ENCODE results near the gene ZNF417.

ZNF417 gene

GRCh38 chr19:57888560-57889231 lies 27.7 kb downstream of the ZNF417 start, which contains the start of gene ZNF814:
Gene ZNF814, minus strand, starts transcription at chr19:57889037. Its CDS starts 235 bp downstream, at chr19:57888802.
- peak within 1 kb of the TSS; percentile 95 for H3K4me3 ChIP-seq (ENCODE audit: low read depth, low read length, poor library complexity, severe bottlenecking)
- peaks cover 49% of the 10 kb centered on the region for H3K36me3 ChIP-seq (ENCODE audit: insufficient read depth, low read length)
- peak within 1 kb of the TSS; percentile 83 for H3K9ac ChIP-seq (ENCODE audit: low read length)
- no peak within 1 kb of the TSS for H2AFZ ChIP-seq (ENCODE audit: low read length)
- H3K79me2 ChIP-seq (ENCODE audit: insufficient read depth, low read length) = peaks cover 29% of the 10 kb centered on the region
- no peaks in the 10 kb centered on the region for H4K20me1 ChIP-seq (ENCODE audit: insufficient read depth, low read length)
- H3K27ac ChIP-seq (ENCODE audit: low read depth, low read length, poor library complexity, severe bottlenecking) = peak within 1 kb of the TSS; percentile 17
- peaks cover 3% of the 10 kb centered on the region; the same call in 1 of the 2 replicates for H3K9me3 ChIP-seq (ENCODE audit: low read length)
- TF ChIP-seq EZH2 (IDR thresholded peaks at IDR 0.05; ENCODE audit: borderline replicate concordance, low read length) (no peak), CTCF (IDR thresholded peaks at IDR 0.05; ENCODE audit: low read length) (peak; percentile 35; the same call in 1 of the 2 replicates)
- no peaks in the 10 kb centered on the region for H3K27me3 ChIP-seq (ENCODE audit: insufficient read depth, low read length)
- H3K9me2 ChIP-seq (ENCODE audit: low read depth, low read length) = no peaks in the 10 kb centered on the region
- H3F3A ChIP-seq (ENCODE audit: insufficient read depth, low read length) = no peaks in the 10 kb centered on the region
- H3K4me1 ChIP-seq (ENCODE audit: insufficient read depth, low read length, severe bottlenecking) = peaks cover 17% of the 10 kb centered on the region
- H3K4me2 ChIP-seq (ENCODE audit: low read length) = peak within 1 kb of the TSS; percentile 77

GRCh38 chr19:57888107-57888559 lies 28.3 kb downstream of the ZNF417 start:
- H3K9me3 ChIP-seq (ENCODE audit: low read length) = peaks cover 3% of the 10 kb centered on the region; the same call in 1 of the 2 replicates
- peak overlapping the region; percentile 83 for H3K9ac ChIP-seq (ENCODE audit: low read length)
- H3K4me3 ChIP-seq (ENCODE audit: low read depth, low read length, poor library complexity, severe bottlenecking) = peak overlapping the region; percentile 95
- H3F3A ChIP-seq (ENCODE audit: insufficient read depth, low read length) = no peaks in the 10 kb centered on the region
- no peak overlapping the region for H2AFZ ChIP-seq (ENCODE audit: low read length)
- H3K4me1 ChIP-seq (ENCODE audit: insufficient read depth, low read length, severe bottlenecking) = peaks cover 17% of the 10 kb centered on the region
- H3K9me2 ChIP-seq (ENCODE audit: low read depth, low read length) = no peaks in the 10 kb centered on the region
- peaks cover 54% of the 10 kb centered on the region for H3K36me3 ChIP-seq (ENCODE audit: insufficient read depth, low read length)
- TF ChIP-seq EZH2 (IDR thresholded peaks at IDR 0.05; ENCODE audit: borderline replicate concordance, low read length) = no peak
- no peak for TF ChIP-seq CTCF (IDR thresholded peaks at IDR 0.05; ENCODE audit: low read length)
- peak overlapping the region; percentile 17 for H3K27ac ChIP-seq (ENCODE audit: low read depth, low read length, poor library complexity, severe bottlenecking)
- H3K79me2 ChIP-seq (ENCODE audit: insufficient read depth, low read length) = peaks cover 29% of the 10 kb centered on the region
- H3K27me3 ChIP-seq (ENCODE audit: insufficient read depth, low read length) = no peaks in the 10 kb centered on the region
- peak overlapping the region; percentile 77 for H3K4me2 ChIP-seq (ENCODE audit: low read length)
- no peaks in the 10 kb centered on the region for H4K20me1 ChIP-seq (ENCODE audit: insufficient read depth, low read length)

GRCh38 chr19:57887195-57887941 lies 29.0 kb downstream of the ZNF417 start:
- H3F3A ChIP-seq (ENCODE audit: insufficient read depth, low read length) = no peaks in the 10 kb centered on the region
- no peaks in the 10 kb centered on the region for H4K20me1 ChIP-seq (ENCODE audit: insufficient read depth, low read length)
- no peak overlapping the region for H3K9ac ChIP-seq (ENCODE audit: low read length)
- H3K4me2 ChIP-seq (ENCODE audit: low read length) = peak overlapping the region; percentile 77
- H2AFZ ChIP-seq (ENCODE audit: low read length) = no peak overlapping the region
- no peaks in the 10 kb centered on the region for H3K9me2 ChIP-seq (ENCODE audit: low read depth, low read length)
- no peak overlapping the region for H3K27ac ChIP-seq (ENCODE audit: low read depth, low read length, poor library complexity, severe bottlenecking)
- peaks cover 17% of the 10 kb centered on the region for H3K4me1 ChIP-seq (ENCODE audit: insufficient read depth, low read length, severe bottlenecking)
- TF ChIP-seq EZH2 (IDR thresholded peaks at IDR 0.05; ENCODE audit: borderline replicate concordance, low read length) (no peak), CTCF (IDR thresholded peaks at IDR 0.05; ENCODE audit: low read length) (no peak)
- peaks cover 62% of the 10 kb centered on the region for H3K36me3 ChIP-seq (ENCODE audit: insufficient read depth, low read length)
- peaks cover 3% of the 10 kb centered on the region; the same call in 1 of the 2 replicates for H3K9me3 ChIP-seq (ENCODE audit: low read length)
- H3K79me2 ChIP-seq (ENCODE audit: insufficient read depth, low read length) = peaks cover 29% of the 10 kb centered on the region
- peak overlapping the region; percentile 95 for H3K4me3 ChIP-seq (ENCODE audit: low read depth, low read length, poor library complexity, severe bottlenecking)
- no peaks in the 10 kb centered on the region for H3K27me3 ChIP-seq (ENCODE audit: insufficient read depth, low read length)
